Mammary epithelial cell (primary cell): Measurements from ENCODE around the gene TSEN54.

Source experiments
- CTCF ChIP-seq, 2 donors: IDR thresholded peaks in 1 of 2; conservative IDR thresholded peaks in 1 of 2; 2 replicates each; pipeline ENCODE4 v1.5.1; 2011 to 2012; ENCODE audit warnings: inconsistent platforms in 2 of 2, low read length in 2 of 2, mild to moderate bottlenecking in 2 of 2, control low read depth in 1 of 2, low read depth in 1 of 2; ENCODE audit not compliant: insufficient read depth in 1 of 2; ENCODE audit errors: extremely low read depth in 1 of 2
- EZH2 ChIP-seq: IDR thresholded peaks from 2 replicates; pipeline ENCODE4 v1.6.1; 2012; ENCODE audit warnings: low read length, inconsistent platforms, borderline replicate concordance

GRCh38 chr17:75566834-75567233, 50.5 kb downstream of the TSEN54 start:
- TF ChIP-seq CTCF (conservative IDR thresholded peaks at IDR 0.05 in 1 of 2, IDR thresholded peaks at IDR 0.05 in 1 of 2; ENCODE audit: extremely low read depth in 1 of 2, insufficient read depth in 1 of 2, low read depth in 1 of 2, low read length in 2 of 2) (no peak), EZH2 (no peak)
